HL-60 (cell line): ENCODE data around the gene KBTBD6.
A peak's percentile ranks its signal among the peaks of the same experiment; 100 is the strongest.
"Not testable (repeated sequence)": the region's sequence is repeated elsewhere in the genome, so short reads cannot be mapped to it uniquely, and the experiment has no call there.

Source experiments
- DNase-seq, 2 experiments: peaks; one replicate each; pipeline ENCODE4 v3.0.0-alpha.2; 2010 to 2020; ENCODE audit warnings: low read depth in 1 of 2, low spot score in 1 of 2
- H3K27ac ChIP-seq: fragments of 250-450 bp; sonication (Bioruptor Pico); replicated peaks from 2 replicates; pipeline ENCODE4 v1.5.1; 2020; ENCODE audit warnings: mild to moderate bottlenecking, moderate library complexity
- H3K27me3 ChIP-seq: fragments of 250-450 bp; sonication (Bioruptor Pico); 2 replicates; pipeline ENCODE4 v1.5.1; 2021; ENCODE audit warnings: mild to moderate bottlenecking, moderate library complexity; ENCODE audit not compliant: insufficient read depth, poor library complexity, severe bottlenecking
- H3K4me3 ChIP-seq: replicated peaks from 2 replicates; pipeline ENCODE4 v1.5.1; 2011; ENCODE audit warnings: mild to moderate bottlenecking, control low read depth, low read length; ENCODE audit not compliant: insufficient read depth
- CTCF ChIP-seq: IDR thresholded peaks from one replicate; pipeline ENCODE4 v1.5.1; 2011; ENCODE audit warnings: low read length, control low read depth, inconsistent platforms; ENCODE audit not compliant: insufficient read depth
- GABPA ChIP-seq: IDR thresholded peaks from 2 replicates; pipeline ENCODE4 v1.6.1; 2012; ENCODE audit warnings: low read depth
- POLR2AphosphoS5 ChIP-seq: IDR thresholded peaks from 2 replicates; pipeline ENCODE4 v1.6.1; 2012; ENCODE audit warnings: low read depth
- REST ChIP-seq: IDR thresholded peaks from 2 replicates; pipeline ENCODE4 v1.6.1; 2012; ENCODE audit warnings: low read depth; ENCODE audit not compliant: insufficient replicate concordance
- SPI1 ChIP-seq: IDR thresholded peaks from 2 replicates; pipeline ENCODE4 v1.6.1; 2012; ENCODE audit warnings: low read depth, mild to moderate bottlenecking, borderline replicate concordance

KBTBD6 gene

GRCh38 chr13:41099986-41100385 lies 32.6 kb downstream of the KBTBD6 start:
- Histone ChIP-seq H3K4me3 (no peak overlapping the region), H3K27ac (no peak overlapping the region), H3K27me3 (no peaks in the 10 kb centered on the region)
- no peak for DNase-seq
- TF ChIP-seq POLR2AphosphoS5, result no peak
- no peak for TF ChIP-seq GABPA
- TF ChIP-seq CTCF, result no peak
- no peak for TF ChIP-seq SPI1
- TF ChIP-seq REST, result no peak

- H3K27ac ChIP-seq, result no peak overlapping the region
- DNase-seq, result no peak
- TF ChIP-seq REST (no peak), POLR2AphosphoS5 (no peak), CTCF (no peak), SPI1 (no peak), GABPA (no peak)
- H3K27me3 ChIP-seq, result no peaks in the 10 kb centered on the region
- no peak overlapping the region for H3K4me3 ChIP-seq
Measured at GRCh38 chr13:41098761-41099160, 33.8 kb downstream of the KBTBD6 start.

GRCh38 chr13:41095681-41096080 lies 36.9 kb downstream of the KBTBD6 start:
- not testable (repeated sequence) for H3K4me3 ChIP-seq, DNase-seq, H3K27me3 ChIP-seq, H3K27ac ChIP-seq

GRCh38 chr13:41085961-41086585 lies 46.5 kb downstream of the KBTBD6 start:
- TF ChIP-seq CTCF, result no peak
- TF ChIP-seq POLR2AphosphoS5, result no peak
- TF ChIP-seq SPI1, result no peak
- TF ChIP-seq REST, result no peak
- TF ChIP-seq GABPA, result no peak
- Histone ChIP-seq H3K27me3 (no peaks in the 10 kb centered on the region), H3K4me3 (no peak overlapping the region), H3K27ac (no peak overlapping the region)
- DNase-seq, result peak in 1 of 2 experiments; percentile 23
